SK-MEL-5 (cell line): Measurements from ENCODE around the gene APOBEC2. TPM values are rescaled to one million over a fixed set of nuclear protein-coding genes. Genes with fewer than 3 reads are reported as not detected.

ENCODE experiments used
- DNase-seq: peaks from one replicate; pipeline ENCODE4 v3.0.0-alpha.2; 2016; ENCODE audit warnings: low read depth, low spot score
- in situ Hi-C: cut with HindIII; loops from 2 replicates; pipeline ENCODE4 v1.10.0; 2016; ENCODE audit warnings: low sequenced_read_pairs, high pct_unique_total_duplicates, low pct_unique_long_range_greater_than_20kb
- total RNA-seq: library from RNA; depleted of rRNA; stranded (reverse); fragments of >200 nt; shearing (Covaris generic); gene quantifications from 2 replicates; pipeline ENCODE4 v1.2.3, GENCODE V29; 2014

The APOBEC2 gene
- total RNA-seq, 1 experiment from 2014 or later, result not detected

- in situ Hi-C loops, result no loop called here
- no peak for DNase-seq
Observed at GRCh38 chr6:41049955-41050354, 3.0 kb upstream of the APOBEC2 start.

- in situ Hi-C loops, result no loop called here
- no peak for DNase-seq
Observed at GRCh38 chr6:41050536-41050935, 2.5 kb upstream of the APOBEC2 start.

GRCh38 chr6:41051873-41052272, 1.1 kb upstream of the APOBEC2 start:
- in situ Hi-C loops, result no loop called here
- no peak for DNase-seq

GRCh38 chr6:41054511-41054910, 1.5 kb downstream of the APOBEC2 start:
- DNase-seq, result no peak
- in situ Hi-C loops, result no loop called here

GRCh38 chr6:41055149-41055548, 2.1 kb downstream of the APOBEC2 start:
- in situ Hi-C loops, result no loop called here
- DNase-seq, result no peak

GRCh38 chr6:41056768-41057490, 3.9 kb downstream of the APOBEC2 start:
- in situ Hi-C loops, result no loop called here
- no peak for DNase-seq

- in situ Hi-C loops, result no loop called here
- DNase-seq, result no peak
Observed at GRCh38 chr6:41058783-41059181, 5.8 kb downstream of the APOBEC2 start.

GRCh38 chr6:41059556-41059955, 6.6 kb downstream of the APOBEC2 start:
- in situ Hi-C loops, result no loop called here
- DNase-seq, result no peak

GRCh38 chr6:41061196-41061726, 8.3 kb downstream of the APOBEC2 start:
- in situ Hi-C loops, result no loop called here
- DNase-seq, result no peak

GRCh38 chr6:41062056-41062455, 9.1 kb downstream of the APOBEC2 start:
- in situ Hi-C loops, result no loop called here
- DNase-seq, result no peak

GRCh38 chr6:41063884-41064285, 10.9 kb downstream of the APOBEC2 start:
- in situ Hi-C loops, result no loop called here
- DNase-seq, result no peak

GRCh38 chr6:41064841-41065240, 11.8 kb downstream of the APOBEC2 start:
- no peak for DNase-seq
- in situ Hi-C loops, result no loop called here

GRCh38 chr6:41065550-41066026, 12.6 kb downstream of the APOBEC2 start:
- peak; percentile 7 for DNase-seq
- in situ Hi-C loops, result no loop called here

GRCh38 chr6:41066867-41067304, 13.9 kb downstream of the APOBEC2 start:
- in situ Hi-C loops, result no loop called here
- peak; percentile 79 for DNase-seq

- in situ Hi-C loops, result no loop called here
- DNase-seq, result no peak
Observed at GRCh38 chr6:41071501-41071922, 18.5 kb downstream of the APOBEC2 start.

- in situ Hi-C loops, result no loop called here
- DNase-seq, result peak; percentile 83
Observed at GRCh38 chr6:41071923-41072835, 19.2 kb downstream of the APOBEC2 start, which contains the start of gene OARD1. TSS of gene OARD1 (minus strand) at chr6:41072356. CDS start at chr6:41071634, 722 bp downstream.

- peak; percentile 99 for DNase-seq
Observed at GRCh38 chr6:41072836-41073202, 19.8 kb downstream of the APOBEC2 start, which contains the start of gene NFYA. TSS of gene NFYA (plus strand) at chr6:41072974. CDS start at chr6:41079090, 6,116 bp downstream.

More at GRCh38 chr6:41072836-41073202, 19.8 kb downstream of the APOBEC2 start, which contains the start of gene NFYA:
- in situ Hi-C loops, result no loop called here
